ENCODE measurements around the gene CACNA1B.

DNA sequence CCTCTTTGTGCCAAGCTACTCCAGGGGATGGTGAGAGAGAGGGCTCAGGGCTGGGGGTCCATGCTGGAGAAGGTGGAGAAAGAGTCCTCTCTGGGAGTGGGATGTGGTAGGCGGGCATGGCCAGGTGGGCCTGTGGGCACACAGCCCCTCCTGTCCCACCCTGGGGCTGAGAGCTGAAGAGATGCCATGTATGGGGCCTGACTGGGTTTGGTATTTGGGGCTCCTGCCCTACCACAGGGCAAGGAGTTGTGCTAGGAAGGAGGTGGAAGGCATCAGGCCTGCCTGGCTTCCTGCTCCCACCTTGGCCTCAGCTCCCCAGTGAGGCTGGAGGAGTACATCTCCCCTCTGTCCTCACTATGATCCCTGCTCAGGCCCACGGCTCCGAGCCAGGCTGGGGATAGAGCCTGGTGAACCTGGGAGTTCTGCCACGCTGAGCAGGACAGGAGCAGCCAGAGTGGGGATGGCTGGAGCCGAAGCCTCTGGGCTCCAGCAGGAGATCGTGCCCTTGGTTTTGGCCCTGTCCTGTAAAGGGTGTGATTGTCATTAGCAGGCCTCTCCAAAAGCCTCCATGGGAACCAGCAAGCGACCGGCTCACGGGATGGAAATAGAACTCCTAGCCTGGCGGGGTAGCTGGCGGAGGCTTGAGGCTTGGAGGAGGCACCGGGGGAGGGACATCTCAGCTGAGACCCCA lies 75.5 kb downstream of the CACNA1B start:
- TF ChIP-seq POLR2A (IDR thresholded peaks at IDR 0.05) = no peak
- TF ChIP-seq, protein P1, sequence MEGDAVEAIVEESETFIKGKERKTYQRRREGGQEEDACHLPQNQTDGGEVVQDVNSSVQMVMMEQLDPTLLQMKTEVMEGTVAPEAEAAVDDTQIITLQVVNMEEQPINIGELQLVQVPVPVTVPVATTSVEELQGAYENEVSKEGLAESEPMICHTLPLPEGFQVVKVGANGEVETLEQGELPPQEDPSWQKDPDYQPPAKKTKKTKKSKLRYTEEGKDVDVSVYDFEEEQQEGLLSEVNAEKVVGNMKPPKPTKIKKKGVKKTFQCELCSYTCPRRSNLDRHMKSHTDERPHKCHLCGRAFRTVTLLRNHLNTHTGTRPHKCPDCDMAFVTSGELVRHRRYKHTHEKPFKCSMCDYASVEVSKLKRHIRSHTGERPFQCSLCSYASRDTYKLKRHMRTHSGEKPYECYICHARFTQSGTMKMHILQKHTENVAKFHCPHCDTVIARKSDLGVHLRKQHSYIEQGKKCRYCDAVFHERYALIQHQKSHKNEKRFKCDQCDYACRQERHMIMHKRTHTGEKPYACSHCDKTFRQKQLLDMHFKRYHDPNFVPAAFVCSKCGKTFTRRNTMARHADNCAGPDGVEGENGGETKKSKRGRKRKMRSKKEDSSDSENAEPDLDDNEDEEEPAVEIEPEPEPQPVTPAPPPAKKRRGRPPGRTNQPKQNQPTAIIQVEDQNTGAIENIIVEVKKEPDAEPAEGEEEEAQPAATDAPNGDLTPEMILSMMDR (IDR thresholded peaks at IDR 0.05) = no peak

Data from testis (tissue), 2 donors.